ENCODE data around the gene TNIP2.
"Not testable (repeated sequence)": the region's sequence is repeated elsewhere in the genome, so short reads cannot be mapped to it uniquely, and the experiment has no call there.

Gene TNIP2

DNA sequence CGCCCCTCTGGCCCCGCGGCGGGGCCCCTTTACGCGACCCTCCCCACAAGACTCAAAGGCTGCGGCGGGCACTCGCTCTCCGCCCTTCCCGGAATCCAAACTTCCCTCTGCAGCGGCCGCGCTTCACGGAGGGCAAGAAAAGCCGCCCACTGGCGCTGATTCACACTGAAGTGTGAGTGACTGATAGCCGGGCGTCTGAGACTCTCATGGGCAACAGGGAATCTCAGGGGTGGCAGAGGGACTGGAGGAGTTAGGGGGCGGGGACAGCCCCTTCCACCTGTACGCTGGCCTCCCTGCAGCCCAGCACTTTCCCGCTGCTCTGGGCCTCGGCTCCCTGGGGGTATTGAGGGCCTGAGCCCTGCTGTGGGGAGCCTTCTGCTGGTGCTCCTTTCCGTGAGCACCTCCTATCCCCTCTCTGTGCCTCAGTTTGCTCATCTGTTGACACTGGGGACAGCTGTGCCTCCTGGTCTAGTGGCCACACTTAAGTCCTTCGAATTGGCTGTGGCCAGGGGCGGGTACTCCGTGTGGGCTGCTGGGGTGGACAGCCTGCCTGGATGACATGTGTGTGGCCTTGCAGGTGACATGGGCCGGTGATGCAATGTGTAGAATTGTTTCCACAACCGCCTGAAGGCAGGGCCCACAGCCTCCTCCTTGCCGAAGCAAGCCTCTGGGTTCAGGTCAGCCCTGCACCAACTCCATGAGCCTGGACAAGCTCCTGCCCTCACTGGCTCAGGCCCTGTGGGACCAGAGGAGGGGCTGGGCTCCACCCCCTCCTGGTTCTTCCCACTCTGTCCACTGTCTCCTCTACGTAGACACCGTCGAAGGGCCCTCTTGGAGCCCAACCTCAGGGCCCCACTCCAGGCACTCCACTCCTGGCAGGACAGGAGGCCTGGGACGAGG lies 37.7 kb upstream of the TNIP2 start:
- no peak for DNase-seq

DNA sequence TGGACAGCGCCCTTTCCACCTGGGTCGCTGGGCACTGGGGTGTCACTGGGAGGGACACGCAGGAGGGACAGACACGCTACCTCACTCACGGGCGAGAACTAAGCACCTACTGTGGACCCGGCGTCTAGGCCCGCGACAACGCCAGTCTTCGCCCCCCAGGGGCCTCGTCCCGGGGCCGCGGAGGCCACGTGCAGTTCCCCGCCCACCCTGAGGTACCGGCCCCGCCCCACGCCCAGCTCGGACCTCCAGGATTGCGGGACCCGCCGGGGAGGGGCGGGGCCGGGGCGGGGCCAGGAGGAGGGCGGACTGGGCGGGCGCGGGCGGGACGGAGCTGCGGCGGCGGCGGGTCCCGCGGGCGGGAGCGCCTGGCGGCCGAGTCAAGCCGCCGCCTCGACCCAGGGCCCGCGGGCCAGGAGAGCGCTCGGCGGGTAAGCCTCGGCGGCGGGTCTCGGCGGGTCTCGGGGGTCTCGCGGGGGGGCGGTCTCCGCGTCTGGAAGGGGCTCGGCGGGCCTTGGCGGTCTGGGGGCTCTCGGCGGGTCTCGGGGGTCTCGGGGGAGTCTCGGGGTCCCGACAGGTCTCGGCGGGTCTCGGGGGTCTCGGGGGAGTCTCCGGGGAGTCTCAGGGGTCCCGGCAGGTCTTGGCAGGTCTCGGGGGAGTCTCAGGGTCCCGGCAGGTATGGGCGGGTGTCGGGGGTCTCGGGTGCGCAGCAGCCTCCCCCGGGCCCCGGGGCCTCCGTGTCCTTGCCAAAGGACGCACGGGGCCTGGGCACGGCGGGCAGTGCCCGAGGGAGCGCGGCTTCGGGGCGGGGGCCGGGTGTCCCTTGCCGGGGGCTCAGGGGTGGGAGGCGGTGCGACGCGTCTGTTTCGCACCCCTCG lies 36.8 kb upstream of the TNIP2 start, which contains the start of gene SH3BP2:
Gene SH3BP2, plus strand, starts transcription at position 375 of the 875 bp plus-strand sequence. CDS start 27,533 bp downstream, outside the sequence.
- DNase-seq = peak; percentile 52

GRCh38 chr4:2792396-2792710 lies 36.2 kb upstream of the TNIP2 start:
- no peak for DNase-seq

GRCh38 chr4:2791518-2792395 lies 35.6 kb upstream of the TNIP2 start:
- DNase-seq = no peak

DNA sequence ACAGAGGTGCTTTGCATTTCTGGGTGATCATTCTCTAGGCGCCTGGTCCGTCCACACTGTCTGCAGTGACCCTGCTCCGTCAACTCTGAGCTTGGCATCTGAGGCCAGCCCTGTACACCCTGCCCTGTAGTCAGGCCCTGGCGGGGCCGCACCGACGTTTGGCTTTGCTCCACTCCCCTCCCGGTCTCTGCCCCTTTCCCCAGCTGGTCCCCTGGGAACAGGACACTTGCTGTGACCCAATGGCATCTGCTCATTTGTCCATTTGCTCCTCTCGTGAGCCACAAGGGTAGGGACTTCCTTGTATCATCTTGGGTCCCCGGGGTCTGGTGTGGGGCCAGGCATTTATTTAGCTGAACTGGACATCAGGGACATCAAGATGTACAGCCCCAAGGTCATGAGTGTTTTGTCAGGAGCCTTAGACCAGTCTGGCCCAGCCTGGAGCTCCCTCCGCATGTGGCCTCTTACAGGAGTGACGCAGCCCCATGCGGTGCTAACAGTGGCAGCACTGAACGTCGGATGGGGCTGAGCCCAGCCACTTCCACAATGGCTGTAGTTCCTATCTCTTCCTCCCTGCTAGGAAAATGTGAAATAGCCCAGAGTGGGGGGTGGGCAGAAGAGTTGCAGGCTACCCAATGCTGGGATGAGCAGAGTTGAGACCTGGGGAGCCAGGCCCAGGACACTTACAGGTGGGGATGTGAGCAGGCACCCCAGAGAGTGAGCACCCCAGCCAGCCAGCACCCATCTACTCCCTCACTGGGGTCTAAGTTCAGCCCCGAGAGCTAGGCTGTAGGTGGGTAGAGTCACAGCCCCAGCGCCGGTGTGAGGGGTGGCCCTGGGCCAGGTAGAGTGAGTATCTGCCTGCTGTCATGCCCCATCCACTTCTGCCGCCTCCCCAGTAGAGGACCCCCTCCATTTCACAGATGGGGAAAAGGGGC lies 34.7 kb upstream of the TNIP2 start:
- DNase-seq = no peak

- no peak for DNase-seq
Observed at GRCh38 chr4:2789793-2790582, 33.9 kb upstream of the TNIP2 start.

DNA sequence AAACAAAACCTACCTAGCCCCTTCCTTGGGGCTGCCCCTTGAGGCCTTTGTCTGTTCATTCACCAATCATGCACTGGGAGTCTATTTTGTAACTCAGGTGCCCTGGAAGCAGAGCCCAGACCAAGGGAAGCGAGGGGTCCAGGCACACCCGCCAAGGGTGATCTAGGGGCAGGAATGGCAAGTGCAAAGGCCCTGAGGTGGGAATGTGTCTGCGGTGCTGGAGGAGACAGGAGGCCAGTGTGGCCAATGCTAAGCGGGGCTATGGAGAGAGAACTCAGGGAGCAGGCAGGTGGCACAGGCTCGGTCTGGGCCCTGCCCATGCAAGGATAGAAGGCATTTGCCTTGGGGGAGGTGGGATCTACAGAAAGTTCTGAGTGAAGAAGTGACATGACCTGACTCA lies 33.2 kb upstream of the TNIP2 start:
- DNase-seq = no peak

- no peak for DNase-seq
Observed at GRCh38 chr4:2788532-2789103, 32.5 kb upstream of the TNIP2 start.

GRCh38 chr4:2788101-2788500 lies 32.0 kb upstream of the TNIP2 start:
- DNase-seq = no peak

GRCh38 chr4:2787230-2788100 lies 31.3 kb upstream of the TNIP2 start:
- DNase-seq = no peak

DNA sequence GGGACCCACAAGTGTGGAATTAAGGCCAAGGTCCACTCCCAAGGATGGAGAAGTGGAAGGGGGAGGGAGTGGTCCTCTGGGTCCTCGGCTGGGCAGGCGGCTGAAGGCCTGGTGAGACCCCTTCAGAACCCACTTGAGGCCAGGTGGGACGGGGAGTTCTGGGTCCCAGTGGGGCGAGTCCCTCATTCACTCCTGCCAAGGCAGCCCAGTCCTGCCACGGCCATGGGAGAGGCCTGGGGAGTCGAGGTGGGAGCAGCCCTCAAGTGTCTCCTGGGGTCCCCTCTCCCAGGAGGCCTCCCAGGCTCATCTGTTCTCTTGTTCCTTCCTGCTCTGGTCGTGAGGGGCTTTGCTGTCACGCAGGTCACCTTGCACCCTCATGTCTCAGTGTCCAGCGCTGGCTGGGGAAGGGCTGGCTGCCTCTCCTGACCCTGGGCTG lies 30.7 kb upstream of the TNIP2 start:
- no peak for DNase-seq

GRCh38 chr4:2786152-2786671 lies 30.1 kb upstream of the TNIP2 start:
- no peak for DNase-seq

- DNase-seq = no peak
Observed at GRCh38 chr4:2785613-2786012, 29.5 kb upstream of the TNIP2 start.

DNA sequence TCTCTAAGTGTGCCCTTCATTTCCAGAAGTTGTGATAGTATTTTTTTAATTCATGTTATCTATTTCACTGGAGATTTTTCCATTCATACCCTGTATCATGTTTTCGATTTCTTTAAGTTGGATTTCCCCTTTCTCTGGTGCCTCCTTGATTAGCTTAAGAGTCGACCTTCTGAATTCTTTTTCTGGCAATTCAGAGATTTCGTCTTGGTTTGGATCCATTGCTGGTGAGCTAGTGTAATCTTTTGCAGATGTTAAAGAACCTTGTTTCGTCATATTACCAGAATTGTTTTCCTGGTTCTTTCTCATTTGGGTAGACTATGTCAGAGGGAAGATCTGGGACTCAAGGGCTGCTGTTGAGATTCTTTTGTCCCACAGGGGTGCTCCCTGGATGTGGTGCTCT lies 27.7 kb upstream of the TNIP2 start:
- no peak for DNase-seq

DNA sequence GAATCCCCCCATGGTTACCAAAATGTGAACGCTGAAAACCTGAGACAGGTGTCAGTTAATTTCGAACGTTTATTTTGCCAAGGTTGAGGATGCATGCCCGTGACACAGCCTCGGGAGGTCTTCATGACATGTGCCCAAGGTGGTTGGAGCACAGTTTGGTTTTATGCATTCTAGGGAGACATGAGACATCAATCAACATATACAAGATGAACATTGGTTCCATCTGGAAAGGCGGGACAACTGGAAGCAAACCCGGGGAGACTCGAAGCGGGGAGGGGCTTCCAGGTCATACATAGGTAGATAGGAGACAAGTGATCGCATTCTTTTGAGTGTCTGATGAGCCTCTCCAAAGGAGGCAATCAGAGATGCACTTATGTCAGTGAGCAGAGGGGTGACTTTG lies 25.8 kb upstream of the TNIP2 start:
- DNase-seq = no peak

- not testable (repeated sequence) for DNase-seq
Observed at GRCh38 chr4:2780643-2781042, 24.5 kb upstream of the TNIP2 start.

GRCh38 chr4:2771264-2771663 lies 15.1 kb upstream of the TNIP2 start:
- DNase-seq = no peak

- DNase-seq = no peak
Observed at GRCh38 chr4:2768921-2769336, 12.8 kb upstream of the TNIP2 start.

GRCh38 chr4:2768124-2768523 lies 12.0 kb upstream of the TNIP2 start:
- no peak for DNase-seq

Measured in T1000 (cell line).